ENCODE data around the gene NDUFA1.
"Not testable (repeated sequence)": the region's sequence is repeated elsewhere in the genome, so short reads cannot be mapped to it uniquely, and the experiment has no call there.

- TF ChIP-seq, protein P1, sequence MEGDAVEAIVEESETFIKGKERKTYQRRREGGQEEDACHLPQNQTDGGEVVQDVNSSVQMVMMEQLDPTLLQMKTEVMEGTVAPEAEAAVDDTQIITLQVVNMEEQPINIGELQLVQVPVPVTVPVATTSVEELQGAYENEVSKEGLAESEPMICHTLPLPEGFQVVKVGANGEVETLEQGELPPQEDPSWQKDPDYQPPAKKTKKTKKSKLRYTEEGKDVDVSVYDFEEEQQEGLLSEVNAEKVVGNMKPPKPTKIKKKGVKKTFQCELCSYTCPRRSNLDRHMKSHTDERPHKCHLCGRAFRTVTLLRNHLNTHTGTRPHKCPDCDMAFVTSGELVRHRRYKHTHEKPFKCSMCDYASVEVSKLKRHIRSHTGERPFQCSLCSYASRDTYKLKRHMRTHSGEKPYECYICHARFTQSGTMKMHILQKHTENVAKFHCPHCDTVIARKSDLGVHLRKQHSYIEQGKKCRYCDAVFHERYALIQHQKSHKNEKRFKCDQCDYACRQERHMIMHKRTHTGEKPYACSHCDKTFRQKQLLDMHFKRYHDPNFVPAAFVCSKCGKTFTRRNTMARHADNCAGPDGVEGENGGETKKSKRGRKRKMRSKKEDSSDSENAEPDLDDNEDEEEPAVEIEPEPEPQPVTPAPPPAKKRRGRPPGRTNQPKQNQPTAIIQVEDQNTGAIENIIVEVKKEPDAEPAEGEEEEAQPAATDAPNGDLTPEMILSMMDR (conservative IDR thresholded peaks at IDR 0.05), result not testable (repeated sequence)
- TF ChIP-seq ZFX (IDR thresholded peaks at IDR 0.05), result not testable (repeated sequence)
Observed at GRCh38 chrX:119891961-119892692, 20.5 kb downstream of the NDUFA1 start.

Data from C4-2B (cell line).